ENCODE measurements around the gene LRCH3.

The LRCH3 gene

GRCh38 chr3:197791113-197791891 lies at the start of gene LRCH3:
Gene LRCH3 (plus strand): TSS chr3:197791254. CDS start chr3:197791279, 25 bp downstream.
- peak; percentile 78 for DNase-seq

DNA sequence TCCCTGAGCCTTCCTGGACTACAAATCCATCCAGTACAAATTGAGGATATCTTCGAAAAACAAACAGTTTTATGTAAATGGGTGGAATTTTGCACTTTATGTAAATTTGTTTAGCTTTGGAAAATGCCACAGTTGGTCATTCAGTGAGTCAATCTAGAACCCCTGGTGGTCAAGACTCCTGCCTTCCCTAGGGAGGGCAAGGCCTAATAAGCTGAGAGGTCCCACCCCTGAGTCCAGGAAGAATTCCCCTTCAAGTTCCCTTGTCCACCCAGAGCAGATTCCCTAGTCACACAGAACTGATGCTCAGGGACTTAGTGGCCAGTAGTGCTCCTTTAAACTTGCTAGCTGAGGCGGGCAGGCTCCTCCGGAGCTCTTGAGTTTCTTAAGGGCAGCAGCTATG lies 48.3 kb upstream of the LRCH3 start:
- DNase-seq, result no peak

GRCh38 chr3:197746209-197746608 lies 44.8 kb upstream of the LRCH3 start:
- DNase-seq, result no peak

DNA sequence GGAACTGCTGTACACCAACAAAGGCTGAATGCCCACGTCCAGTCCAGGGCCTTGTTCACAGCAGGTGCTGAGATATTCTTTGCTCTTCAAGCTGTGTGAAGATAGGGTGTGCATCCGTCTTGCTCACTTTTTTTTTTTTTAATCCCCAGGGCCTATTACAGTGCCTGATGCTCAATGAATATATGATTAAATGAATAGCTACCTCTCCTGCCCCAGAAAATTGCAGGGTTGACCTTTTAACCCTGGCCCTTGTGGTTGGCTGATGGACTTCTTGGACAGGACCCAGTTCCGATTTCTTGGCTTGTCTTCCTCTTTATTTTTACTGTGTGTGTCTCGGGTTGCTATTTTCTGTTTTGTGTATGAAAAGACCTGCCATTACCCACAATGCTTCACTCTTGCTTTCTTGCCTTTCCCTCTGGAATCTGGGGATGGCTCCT lies 44.2 kb upstream of the LRCH3 start:
- DNase-seq, result no peak

GRCh38 chr3:197748597-197749314 lies 42.3 kb upstream of the LRCH3 start:
- DNase-seq, result peak; percentile 90

- DNase-seq, result peak; percentile 49
Observed at GRCh38 chr3:197749315-197749600, 41.8 kb upstream of the LRCH3 start.

- peak; percentile 83 for DNase-seq
Observed at GRCh38 chr3:197749601-197750395, 41.3 kb upstream of the LRCH3 start, which contains the start of gene FYTTD1. Gene FYTTD1 (plus strand): TSS chr3:197749883. CDS start chr3:197749972, 89 bp downstream.

DNA sequence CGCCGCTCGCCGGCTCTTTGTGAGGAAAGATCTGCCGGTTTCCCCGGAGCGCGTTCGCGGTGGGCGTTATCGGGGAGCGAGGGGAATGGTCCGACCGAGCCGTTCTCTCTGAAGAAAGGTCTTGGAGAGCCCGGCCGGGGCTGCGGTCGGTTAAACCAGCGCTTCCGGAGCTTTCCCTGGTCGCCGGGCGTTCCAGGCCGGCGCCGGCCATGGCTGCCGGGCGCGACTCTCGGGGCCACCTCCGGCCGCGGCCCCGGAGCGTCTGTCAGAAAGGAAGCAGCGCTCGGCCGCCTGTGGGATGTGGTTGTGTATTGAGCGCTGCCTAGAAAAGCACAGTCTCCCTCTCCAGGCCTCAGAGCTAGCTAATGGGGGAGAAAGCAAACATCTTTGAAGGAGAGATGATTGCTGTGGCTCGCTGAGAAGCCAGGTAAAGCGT lies 40.6 kb upstream of the LRCH3 start:
- peak; percentile 70 for DNase-seq

GRCh38 chr3:197750858-197751737 lies 40.0 kb upstream of the LRCH3 start:
- DNase-seq, result peak; percentile 31

DNA sequence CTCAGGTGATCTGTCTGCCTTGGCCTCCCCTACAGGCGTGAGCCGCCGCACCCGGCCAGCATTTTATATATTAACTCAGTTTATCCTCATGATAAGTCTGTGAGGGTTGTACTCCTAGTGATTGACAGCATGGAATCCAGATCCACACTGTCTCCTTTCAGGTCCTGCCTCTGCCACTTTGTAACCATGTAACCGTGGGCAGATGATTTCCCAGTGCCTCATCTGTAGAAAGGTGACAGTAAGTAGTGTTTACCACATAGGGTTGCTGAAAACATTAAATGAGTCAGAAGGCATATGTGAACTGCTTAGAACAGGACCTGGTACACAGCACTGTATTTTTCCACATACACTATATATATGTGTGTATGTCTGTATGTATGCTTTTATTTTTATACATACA lies 38.9 kb upstream of the LRCH3 start:
- DNase-seq, result no peak

DNA sequence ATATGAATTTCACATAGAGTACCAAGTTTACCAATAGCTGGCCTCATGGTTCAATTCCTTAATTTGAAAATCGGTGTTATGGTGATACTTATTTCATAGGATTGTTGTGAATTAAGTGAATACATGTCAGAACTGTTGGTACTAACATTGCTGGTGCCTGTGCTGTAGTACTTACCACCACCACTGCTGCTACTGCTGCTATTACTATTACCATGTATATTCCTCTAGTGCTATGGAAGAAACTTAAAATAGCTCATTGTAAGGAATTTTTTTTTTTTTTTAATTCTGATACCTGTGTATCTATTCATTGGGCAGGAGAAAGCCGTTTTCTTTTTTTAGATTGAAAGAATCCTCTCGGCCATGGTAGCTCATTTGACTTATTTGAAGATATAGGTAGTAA lies 37.8 kb upstream of the LRCH3 start:
- no peak for DNase-seq

DNA sequence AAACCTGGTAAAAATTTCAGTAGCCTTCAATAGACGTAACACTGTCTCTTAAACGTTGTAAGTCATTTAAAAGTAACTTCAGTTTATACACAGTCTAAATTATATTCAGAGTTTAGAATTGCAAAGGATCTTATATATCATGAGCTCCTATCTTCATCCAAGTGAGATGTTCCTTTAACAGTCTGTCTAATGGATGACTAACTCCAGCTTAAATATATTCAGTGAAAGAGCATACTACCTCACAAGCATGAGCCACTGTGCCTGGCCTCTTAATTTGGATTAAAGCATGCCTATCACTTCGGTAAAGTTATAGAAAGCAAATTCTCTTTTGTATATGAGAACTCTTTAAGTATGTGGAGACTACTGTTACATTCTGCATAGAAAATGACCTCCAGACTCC lies 34.4 kb upstream of the LRCH3 start:
- DNase-seq, result no peak

GRCh38 chr3:197758512-197758911 lies 32.5 kb upstream of the LRCH3 start:
- DNase-seq, result no peak

- DNase-seq, result no peak
Observed at GRCh38 chr3:197761784-197762183, 29.3 kb upstream of the LRCH3 start.

GRCh38 chr3:197775317-197775716 lies 15.7 kb upstream of the LRCH3 start:
- DNase-seq, result no peak

DNA sequence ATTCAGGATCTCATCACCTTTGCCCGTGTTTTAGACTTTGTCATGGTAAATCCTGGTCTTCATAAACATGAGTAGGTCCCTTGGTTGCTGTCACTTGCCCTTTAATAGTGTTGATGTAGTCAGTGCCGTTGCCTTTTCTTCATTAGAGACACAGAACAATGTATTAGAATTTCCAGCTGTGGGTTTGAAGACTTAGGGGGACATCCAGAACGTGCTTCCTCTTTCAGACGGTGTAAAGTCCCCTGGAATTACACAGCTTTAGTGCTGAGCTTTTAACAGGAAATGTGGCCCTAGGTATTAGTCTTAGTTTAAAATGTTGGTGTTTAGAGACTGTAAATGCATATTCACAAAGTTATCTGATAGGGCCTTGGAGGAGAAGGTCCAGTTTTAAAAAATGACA lies 8.8 kb upstream of the LRCH3 start:
- no peak for DNase-seq

DNA sequence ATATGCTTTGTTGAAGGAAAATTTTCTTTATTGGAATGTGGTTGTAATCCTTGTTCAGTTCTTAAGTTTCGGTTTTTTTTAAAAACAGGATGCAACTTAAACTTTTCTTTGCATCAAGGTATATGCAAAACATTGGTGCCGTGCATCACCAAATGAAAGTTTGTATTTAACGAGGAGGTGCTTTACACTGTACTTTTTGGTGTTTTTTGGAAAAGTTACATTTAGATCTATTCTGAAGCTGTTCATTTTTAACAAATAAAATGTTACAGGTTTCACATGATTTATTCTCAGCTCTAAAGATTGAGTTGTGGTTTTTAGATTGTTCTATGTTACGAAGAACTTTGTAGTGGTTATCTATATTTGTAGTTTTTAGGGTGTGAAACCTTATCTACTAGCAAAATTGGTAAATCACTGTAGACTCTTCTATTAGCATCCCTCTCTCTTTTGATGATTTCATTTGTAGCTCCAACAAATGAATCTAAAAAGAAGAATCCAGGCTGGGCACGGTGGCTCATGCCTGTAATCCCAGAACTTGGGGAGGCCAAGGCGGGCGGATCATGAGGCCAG lies 7.0 kb upstream of the LRCH3 start:
- no peak for DNase-seq

- DNase-seq, result no peak
Observed at GRCh38 chr3:197787412-197787811, 3.6 kb upstream of the LRCH3 start.

GRCh38 chr3:197789309-197789708 lies 1.7 kb upstream of the LRCH3 start:
- no peak for DNase-seq

GRCh38 chr3:197790033-197790432 lies 1.0 kb upstream of the LRCH3 start:
- DNase-seq, result no peak

GRCh38 chr3:197791892-197792647 lies 1.0 kb downstream of the LRCH3 start:
- peak; percentile 25 for DNase-seq

Data from fibroblast of skin of right biceps (primary cell).